Mucosa of stomach (tissue), 1 donor: Measurements from ENCODE around the gene CXCL8.
"Not testable (repeated sequence)": the region's sequence is repeated elsewhere in the genome, so short reads cannot be mapped to it uniquely, and the experiment has no call there.

Source experiments
- H3K27me3 ChIP-seq: one replicate; pipeline ENCODE4 v1.7.0; 2013; ENCODE audit warnings: mild to moderate bottlenecking, low read length; ENCODE audit not compliant: control insufficient read depth, insufficient read depth
- H3K36me3 ChIP-seq: one replicate; pipeline ENCODE4 v1.7.0; 2013; ENCODE audit warnings: low read length; ENCODE audit not compliant: control insufficient read depth, insufficient read depth
- H3K4me1 ChIP-seq: one replicate; pipeline ENCODE4 v1.7.0; 2013; ENCODE audit warnings: mild to moderate bottlenecking, low read length; ENCODE audit not compliant: control insufficient read depth, insufficient read depth
- H3K4me3 ChIP-seq: one replicate; pipeline ENCODE4 v1.7.0; 2013; ENCODE audit warnings: low read length
- H3K9ac ChIP-seq: one replicate; pipeline ENCODE4 v1.7.0; 2013; ENCODE audit warnings: mild to moderate bottlenecking, low read length, moderate library complexity
- H3K9me3 ChIP-seq: one replicate; pipeline ENCODE4 v1.7.0; 2013; ENCODE audit warnings: mild to moderate bottlenecking, low read length, moderate library complexity; ENCODE audit not compliant: control insufficient read depth
- donor health status: Pancreatic carcinoma.

CXCL8 gene

DNA sequence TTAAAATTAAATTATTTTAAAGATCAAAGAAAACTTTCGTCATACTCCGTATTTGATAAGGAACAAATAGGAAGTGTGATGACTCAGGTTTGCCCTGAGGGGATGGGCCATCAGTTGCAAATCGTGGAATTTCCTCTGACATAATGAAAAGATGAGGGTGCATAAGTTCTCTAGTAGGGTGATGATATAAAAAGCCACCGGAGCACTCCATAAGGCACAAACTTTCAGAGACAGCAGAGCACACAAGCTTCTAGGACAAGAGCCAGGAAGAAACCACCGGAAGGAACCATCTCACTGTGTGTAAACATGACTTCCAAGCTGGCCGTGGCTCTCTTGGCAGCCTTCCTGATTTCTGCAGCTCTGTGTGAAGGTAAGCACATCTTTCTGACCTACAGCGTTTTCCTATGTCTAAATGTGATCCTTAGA is at the start of gene CXCL8:
Gene CXCL8 (plus strand): TSS at position 217 of the 426 bp plus-strand sequence. CDS start 90 bp downstream, at position 307.
- H3K9me3 ChIP-seq, result no peaks in the 10 kb centered on the region
- no peak within 1 kb of the TSS for H3K4me3 ChIP-seq
- H3K36me3 ChIP-seq, result no peaks in the 10 kb centered on the region
- H3K9ac ChIP-seq, result no peak within 1 kb of the TSS
- no peaks in the 10 kb centered on the region for H3K4me1 ChIP-seq
- no peaks in the 10 kb centered on the region for H3K27me3 ChIP-seq

DNA sequence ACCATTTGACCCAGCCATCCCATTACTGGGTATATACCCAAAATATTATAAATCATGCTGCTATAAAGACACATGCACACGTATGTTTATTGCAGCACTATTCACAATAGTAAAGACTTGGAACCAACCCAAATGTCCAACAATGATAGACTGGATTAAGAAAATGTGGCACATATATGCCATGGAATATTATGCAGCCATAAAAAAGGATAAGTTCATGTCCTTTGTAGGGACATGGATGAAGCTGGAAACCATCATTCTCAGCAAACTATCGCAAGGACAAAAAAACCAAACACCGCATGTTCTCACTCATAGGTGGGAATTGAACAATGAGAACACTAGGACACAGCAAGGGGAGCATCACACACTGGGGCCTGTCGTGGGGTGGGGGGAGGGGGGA is 49.2 kb upstream of the CXCL8 start:
- not testable (repeated sequence) for H3K27me3 ChIP-seq, H3K4me1 ChIP-seq, H3K9me3 ChIP-seq, H3K4me3 ChIP-seq, H3K36me3 ChIP-seq, H3K9ac ChIP-seq

DNA sequence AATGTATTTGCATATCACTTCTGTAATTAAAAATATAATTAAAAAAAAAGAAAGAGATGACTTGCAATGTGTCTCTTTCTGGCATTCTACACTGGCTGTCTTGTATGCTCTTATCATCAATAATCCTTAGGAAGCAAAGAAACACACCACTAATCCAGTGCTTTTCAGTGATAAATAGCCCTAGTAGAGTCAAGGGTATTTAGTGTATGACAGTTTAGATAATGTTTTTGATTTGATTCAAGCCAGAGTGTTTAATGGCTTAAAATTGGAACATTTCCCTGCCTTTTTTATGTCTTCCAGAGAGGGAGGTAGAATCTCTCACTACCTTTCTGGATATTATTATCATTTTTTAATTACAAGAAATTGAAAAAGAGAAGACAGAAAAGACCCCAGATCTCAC is 48.6 kb upstream of the CXCL8 start:
- no peaks in the 10 kb centered on the region for H3K9me3 ChIP-seq

DNA sequence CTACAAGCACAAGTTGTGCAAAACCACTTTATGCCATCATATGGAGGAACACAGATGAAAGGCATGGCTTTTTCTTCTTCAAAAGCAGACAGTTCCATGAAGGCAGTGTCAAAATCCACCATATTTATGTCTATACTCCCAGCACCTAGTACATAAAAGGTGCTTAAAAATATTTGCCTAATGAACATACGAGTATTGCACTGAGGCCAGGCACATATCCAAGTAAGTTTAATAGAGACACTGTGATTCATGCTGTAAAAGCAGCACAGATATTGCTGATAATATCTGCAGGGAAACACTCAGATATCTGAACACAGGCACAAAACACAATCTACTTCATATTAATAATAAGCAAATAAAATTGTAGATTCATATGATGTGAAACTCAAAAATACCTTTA is 48.1 kb upstream of the CXCL8 start:
- Histone ChIP-seq H3K9me3 (no peaks in the 10 kb centered on the region), H3K9ac (no peak overlapping the region), H3K4me1 (no peaks in the 10 kb centered on the region), H3K4me3 (no peak overlapping the region), H3K36me3 (no peaks in the 10 kb centered on the region), H3K27me3 (no peaks in the 10 kb centered on the region)

More for the DNA sequence above, 48.6 kb upstream of the CXCL8 start:
- no peak overlapping the region for H3K9ac ChIP-seq
- no peaks in the 10 kb centered on the region for H3K4me1 ChIP-seq
- no peak overlapping the region for H3K4me3 ChIP-seq
- H3K27me3 ChIP-seq, result no peaks in the 10 kb centered on the region
- no peaks in the 10 kb centered on the region for H3K36me3 ChIP-seq

DNA sequence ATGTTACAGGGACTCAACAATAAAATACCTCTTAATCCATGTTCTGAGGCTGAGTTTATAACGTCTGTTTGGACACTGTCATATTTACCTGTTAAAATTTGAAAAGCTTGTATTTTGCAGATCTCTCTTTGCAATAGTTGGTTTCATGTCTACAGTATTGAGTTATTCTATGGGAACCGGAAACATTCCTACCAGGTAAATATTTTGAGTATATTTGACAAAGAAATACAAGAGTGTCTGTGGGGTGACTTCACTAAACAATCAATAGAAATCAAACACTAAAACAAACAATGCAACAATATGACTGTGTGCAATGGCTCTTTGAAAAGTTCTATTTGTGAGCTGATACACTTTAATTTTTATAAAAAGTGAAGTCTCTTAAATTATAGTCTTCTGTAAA is 47.7 kb upstream of the CXCL8 start:
- H3K9ac ChIP-seq, result no peak overlapping the region
- H3K4me1 ChIP-seq, result no peaks in the 10 kb centered on the region
- H3K4me3 ChIP-seq, result no peak overlapping the region
- no peaks in the 10 kb centered on the region for H3K9me3 ChIP-seq
- H3K27me3 ChIP-seq, result no peaks in the 10 kb centered on the region
- no peaks in the 10 kb centered on the region for H3K36me3 ChIP-seq

DNA sequence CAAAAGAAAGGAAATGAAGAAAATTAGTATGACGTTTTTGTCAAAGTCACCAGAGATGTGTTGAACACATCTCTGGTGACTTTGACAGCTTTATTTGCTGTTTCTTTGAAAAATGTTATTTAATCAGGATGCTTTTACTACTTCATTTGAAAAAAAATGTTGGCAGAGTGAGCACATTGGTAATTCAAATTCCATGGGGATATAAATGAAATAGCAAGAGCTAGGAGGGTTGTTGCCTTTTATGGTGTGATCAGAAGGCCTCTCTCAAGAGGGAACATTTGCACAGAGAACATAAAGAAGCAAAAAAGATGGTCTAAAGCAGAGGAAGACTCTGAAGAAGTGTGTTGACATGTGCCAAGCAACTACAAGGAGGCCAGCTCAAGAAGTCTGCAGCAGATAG is 46.6 kb upstream of the CXCL8 start:
- Histone ChIP-seq H3K9me3 (no peaks in the 10 kb centered on the region), H3K4me3 (no peak overlapping the region), H3K4me1 (no peaks in the 10 kb centered on the region), H3K36me3 (no peaks in the 10 kb centered on the region), H3K9ac (no peak overlapping the region), H3K27me3 (no peaks in the 10 kb centered on the region)

DNA sequence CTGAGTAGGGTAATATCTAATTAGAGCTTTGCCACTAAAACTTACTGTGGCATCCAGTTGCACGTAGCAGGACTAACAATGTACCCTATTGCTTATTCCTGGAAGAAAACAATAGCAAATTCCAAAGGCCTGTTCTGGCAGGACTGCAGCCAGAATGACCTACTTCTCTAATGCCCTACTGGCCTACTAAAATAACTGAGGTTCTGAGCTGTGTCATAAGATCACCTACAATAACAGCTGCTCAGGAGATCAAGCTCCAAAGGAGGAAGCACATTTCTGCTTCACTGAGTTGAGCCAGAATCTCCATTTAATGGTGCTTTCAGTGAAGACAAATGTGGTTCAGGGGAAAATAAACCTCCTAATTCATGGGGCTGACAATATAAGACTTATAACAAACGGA is 42.2 kb upstream of the CXCL8 start:
- Histone ChIP-seq H3K36me3 (no peaks in the 10 kb centered on the region), H3K27me3 (no peaks in the 10 kb centered on the region), H3K9ac (no peak overlapping the region), H3K9me3 (no peaks in the 10 kb centered on the region), H3K4me1 (no peaks in the 10 kb centered on the region), H3K4me3 (no peak overlapping the region)

DNA sequence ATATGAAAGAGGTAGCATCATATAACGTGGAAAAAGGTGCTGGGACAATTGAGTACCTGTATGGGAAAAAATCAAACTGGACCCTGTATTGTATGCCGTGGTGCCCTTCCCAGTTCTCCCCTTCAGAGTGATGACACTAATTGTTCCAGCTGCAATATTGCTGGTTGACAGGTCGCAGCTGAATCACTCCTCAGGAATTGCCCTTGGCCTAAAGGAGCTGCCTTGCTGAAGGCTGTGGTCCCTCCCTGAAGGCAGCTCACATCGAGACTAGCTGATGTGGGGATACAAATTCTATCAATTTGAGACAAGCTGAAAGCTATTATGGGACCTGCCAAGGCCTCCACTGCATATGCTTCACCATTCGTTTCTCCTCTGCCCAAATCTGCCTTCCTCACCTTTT is 39.3 kb upstream of the CXCL8 start:
- Histone ChIP-seq H3K9ac (no peak overlapping the region), H3K9me3 (no peaks in the 10 kb centered on the region), H3K27me3 (no peaks in the 10 kb centered on the region), H3K36me3 (no peaks in the 10 kb centered on the region), H3K4me1 (peaks cover 5% of the 10 kb centered on the region), H3K4me3 (no peak overlapping the region)

DNA sequence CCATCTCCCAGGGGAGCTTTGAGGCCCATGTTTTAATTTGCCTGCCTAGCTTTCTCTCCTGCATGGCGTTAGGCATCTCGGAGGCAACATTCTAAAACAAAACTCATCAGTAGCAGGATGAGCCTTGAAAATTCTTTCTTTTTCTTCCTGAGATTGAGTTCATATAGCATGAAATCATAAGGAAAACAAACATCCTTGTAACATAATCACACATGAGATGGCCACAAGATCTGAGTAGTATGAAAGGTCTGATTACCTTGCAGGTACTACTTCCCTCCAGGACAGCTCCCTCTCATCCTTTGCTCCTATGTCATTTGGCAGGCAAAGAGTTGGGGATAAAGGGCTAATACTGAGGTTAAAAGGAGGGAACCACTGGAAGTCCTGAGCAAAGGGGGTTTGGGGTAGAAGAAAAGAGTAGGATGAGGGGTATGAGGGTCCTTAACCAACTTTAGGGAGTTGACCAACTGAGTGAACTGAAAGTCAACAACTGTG is 37.5 kb upstream of the CXCL8 start:
- no peak overlapping the region for H3K4me3 ChIP-seq
- peaks cover 5% of the 10 kb centered on the region for H3K4me1 ChIP-seq
- H3K9me3 ChIP-seq, result no peaks in the 10 kb centered on the region
- no peak overlapping the region for H3K9ac ChIP-seq
- H3K27me3 ChIP-seq, result no peaks in the 10 kb centered on the region
- H3K36me3 ChIP-seq, result no peaks in the 10 kb centered on the region

DNA sequence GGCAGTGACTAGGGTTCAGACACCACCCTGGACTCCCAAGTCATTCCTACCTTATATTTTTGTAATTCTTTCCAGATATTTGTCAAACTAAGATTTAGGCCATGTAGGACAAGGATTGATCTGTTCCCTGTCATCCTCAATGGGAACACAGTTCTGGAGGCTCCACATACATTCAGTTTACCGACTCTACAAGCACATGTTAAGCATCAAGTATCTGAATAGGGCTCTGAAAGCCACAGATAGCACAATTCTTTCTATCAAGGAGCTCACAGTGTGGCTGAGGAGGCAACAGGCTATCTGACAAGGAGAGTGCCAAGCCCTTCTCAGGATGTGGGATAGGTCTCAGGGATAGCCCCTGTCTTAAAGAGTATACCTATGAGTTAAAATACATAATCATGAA is 37.0 kb upstream of the CXCL8 start:
- H3K27me3 ChIP-seq, result no peaks in the 10 kb centered on the region
- no peak overlapping the region for H3K4me3 ChIP-seq
- no peaks in the 10 kb centered on the region for H3K9me3 ChIP-seq
- peaks cover 5% of the 10 kb centered on the region for H3K4me1 ChIP-seq
- H3K9ac ChIP-seq, result no peak overlapping the region
- no peaks in the 10 kb centered on the region for H3K36me3 ChIP-seq

DNA sequence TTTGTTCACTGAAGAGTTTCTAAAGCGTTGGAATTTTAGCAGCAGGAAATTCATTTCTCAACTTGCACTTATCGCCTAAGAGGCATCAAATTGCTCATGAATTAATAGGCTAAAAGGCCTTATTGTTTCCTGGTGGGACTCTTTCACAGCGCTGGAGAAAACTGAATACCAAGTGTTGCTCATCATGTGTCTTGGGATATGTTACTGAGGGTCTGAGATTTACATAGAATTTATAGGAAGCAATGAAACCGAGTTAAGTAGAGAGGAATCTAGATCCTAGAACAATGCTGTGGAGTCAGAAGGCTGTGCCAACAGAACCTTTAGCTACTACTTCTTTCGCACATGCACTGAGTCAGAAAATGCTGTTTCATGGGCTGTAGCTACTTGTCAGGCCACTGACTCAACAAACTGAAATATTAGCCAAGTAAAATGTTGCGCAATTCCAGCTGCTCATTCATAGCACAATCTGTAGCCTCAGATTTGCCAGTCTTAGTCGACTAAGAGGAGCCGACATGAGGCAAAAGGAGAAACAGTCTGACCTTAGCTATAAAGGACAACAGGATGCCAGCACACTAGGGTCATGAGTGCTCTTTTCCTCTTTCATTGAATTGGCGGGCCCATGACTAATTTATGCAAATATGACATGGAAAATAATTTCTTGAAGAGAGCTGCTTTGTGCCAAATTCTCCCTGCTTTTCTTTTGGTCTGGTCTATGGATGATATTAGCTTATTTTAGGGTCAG is 35.9 kb upstream of the CXCL8 start:
- no peaks in the 10 kb centered on the region for H3K36me3 ChIP-seq
- no peak overlapping the region for H3K9ac ChIP-seq
- H3K4me3 ChIP-seq, result no peak overlapping the region
- peaks cover 5% of the 10 kb centered on the region for H3K4me1 ChIP-seq
- no peaks in the 10 kb centered on the region for H3K27me3 ChIP-seq
- H3K9me3 ChIP-seq, result no peaks in the 10 kb centered on the region

DNA sequence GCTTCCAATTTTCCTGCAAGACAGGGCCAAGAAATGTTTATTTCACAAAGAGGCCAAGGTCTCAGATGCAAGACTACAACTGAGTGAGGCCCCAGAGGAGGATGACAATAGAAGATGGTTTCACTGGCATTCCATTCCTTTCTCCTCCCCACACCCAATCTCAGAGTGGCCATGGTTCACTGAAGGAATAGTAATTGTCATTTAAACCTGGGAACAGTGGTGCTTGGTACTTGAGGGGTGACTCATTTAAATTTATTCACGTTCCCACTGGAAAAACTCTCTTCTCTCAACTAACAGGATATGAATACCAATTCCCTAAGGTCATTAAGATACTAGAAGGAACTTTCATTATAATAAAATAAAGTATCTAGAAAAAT is 35.3 kb upstream of the CXCL8 start:
- Histone ChIP-seq H3K4me1 (peaks cover 5% of the 10 kb centered on the region), H3K9ac (no peak overlapping the region), H3K9me3 (no peaks in the 10 kb centered on the region), H3K36me3 (no peaks in the 10 kb centered on the region), H3K4me3 (no peak overlapping the region), H3K27me3 (no peaks in the 10 kb centered on the region)

DNA sequence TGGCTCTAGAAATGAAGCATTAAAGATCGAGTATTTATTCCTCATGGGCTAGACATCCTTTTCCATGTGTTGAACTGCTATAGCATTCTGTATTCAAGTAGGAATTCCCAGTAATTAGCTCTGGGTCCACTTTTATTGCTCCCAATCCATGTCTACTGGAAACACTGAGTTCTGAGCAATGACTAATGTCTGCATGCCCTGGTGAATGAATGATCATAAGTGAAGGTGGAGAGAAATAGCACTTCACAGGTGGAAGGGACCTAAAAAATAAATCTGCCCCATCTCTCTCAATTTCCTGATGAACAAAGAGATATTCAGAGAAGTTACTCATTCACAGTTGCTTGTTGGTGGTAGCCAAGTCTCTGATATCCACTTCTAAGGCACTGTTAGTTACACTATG is 34.6 kb upstream of the CXCL8 start:
- H3K4me3 ChIP-seq, result no peak overlapping the region
- no peaks in the 10 kb centered on the region for H3K27me3 ChIP-seq
- H3K9me3 ChIP-seq, result no peaks in the 10 kb centered on the region
- peaks cover 5% of the 10 kb centered on the region for H3K4me1 ChIP-seq
- no peak overlapping the region for H3K9ac ChIP-seq
- no peaks in the 10 kb centered on the region for H3K36me3 ChIP-seq
